Fibroblast of pulmonary artery (primary cell): Measurements from ENCODE around the gene FGFR2.

Source experiments
- DNase-seq: peaks from one replicate; pipeline ENCODE4 v3.0.0-alpha.2; 2010; ENCODE audit warnings: low read depth
- H3K4me3 ChIP-seq: replicated peaks from 2 replicates; pipeline ENCODE4 v1.5.1; 2011; ENCODE audit warnings: low read depth, mild to moderate bottlenecking, control low read depth, low read length, moderate library complexity
- CTCF ChIP-seq: IDR thresholded peaks from 2 replicates; pipeline ENCODE4 v1.5.1; 2011; ENCODE audit warnings: mild to moderate bottlenecking, control low read depth, low read length, inconsistent platforms; ENCODE audit errors: missing control alignments

Gene FGFR2

GRCh38 chr10:121454781-121455180 is 143.5 kb downstream of the FGFR2 start:
- DNase-seq, result no peak
- TF ChIP-seq CTCF, result no peak
- no peak overlapping the region for H3K4me3 ChIP-seq

- no peak overlapping the region for H3K4me3 ChIP-seq
- no peak for DNase-seq
- no peak for TF ChIP-seq CTCF
Measured at GRCh38 chr10:121453160-121453559, 145.1 kb downstream of the FGFR2 start.

GRCh38 chr10:121452581-121452980 is 145.7 kb downstream of the FGFR2 start:
- no peak overlapping the region for H3K4me3 ChIP-seq
- TF ChIP-seq CTCF, result no peak
- no peak for DNase-seq

GRCh38 chr10:121450247-121450646 is 148.0 kb downstream of the FGFR2 start:
- TF ChIP-seq CTCF, result no peak
- no peak overlapping the region for H3K4me3 ChIP-seq
- no peak for DNase-seq

GRCh38 chr10:121449482-121449924 is 148.7 kb downstream of the FGFR2 start:
- H3K4me3 ChIP-seq, result no peak overlapping the region
- DNase-seq, result no peak
- TF ChIP-seq CTCF, result no peak

GRCh38 chr10:121448766-121449421 is 149.3 kb downstream of the FGFR2 start:
- no peak for TF ChIP-seq CTCF
- DNase-seq, result no peak
- H3K4me3 ChIP-seq, result no peak overlapping the region

- no peak for TF ChIP-seq CTCF
- no peak for DNase-seq
- H3K4me3 ChIP-seq, result no peak overlapping the region
Measured at GRCh38 chr10:121444520-121445165, 153.6 kb downstream of the FGFR2 start.
